HL-60 (cell line): ENCODE results near the gene IL17RB.

Experiments used
- DNase-seq, 2 experiments: peaks; one replicate each; pipeline ENCODE4 v3.0.0-alpha.2; 2010 to 2020; ENCODE audit warnings: low read depth in 1 of 2, low spot score in 1 of 2
- H3K27ac ChIP-seq: fragments of 250-450 bp; sonication (Bioruptor Pico); replicated peaks from 2 replicates; pipeline ENCODE4 v1.5.1; 2020; ENCODE audit warnings: mild to moderate bottlenecking, moderate library complexity
- H3K27me3 ChIP-seq: fragments of 250-450 bp; sonication (Bioruptor Pico); 2 replicates; pipeline ENCODE4 v1.5.1; 2021; ENCODE audit warnings: mild to moderate bottlenecking, moderate library complexity; ENCODE audit not compliant: insufficient read depth, poor library complexity, severe bottlenecking
- H3K4me3 ChIP-seq: replicated peaks from 2 replicates; pipeline ENCODE4 v1.5.1; 2011; ENCODE audit warnings: mild to moderate bottlenecking, control low read depth, low read length; ENCODE audit not compliant: insufficient read depth
- CTCF ChIP-seq: IDR thresholded peaks from one replicate; pipeline ENCODE4 v1.5.1; 2011; ENCODE audit warnings: low read length, control low read depth, inconsistent platforms; ENCODE audit not compliant: insufficient read depth
- GABPA ChIP-seq: IDR thresholded peaks from 2 replicates; pipeline ENCODE4 v1.6.1; 2012; ENCODE audit warnings: low read depth
- POLR2AphosphoS5 ChIP-seq: IDR thresholded peaks from 2 replicates; pipeline ENCODE4 v1.6.1; 2012; ENCODE audit warnings: low read depth
- REST ChIP-seq: IDR thresholded peaks from 2 replicates; pipeline ENCODE4 v1.6.1; 2012; ENCODE audit warnings: low read depth; ENCODE audit not compliant: insufficient replicate concordance
- SPI1 ChIP-seq: IDR thresholded peaks from 2 replicates; pipeline ENCODE4 v1.6.1; 2012; ENCODE audit warnings: low read depth, mild to moderate bottlenecking, borderline replicate concordance

The IL17RB gene

DNA sequence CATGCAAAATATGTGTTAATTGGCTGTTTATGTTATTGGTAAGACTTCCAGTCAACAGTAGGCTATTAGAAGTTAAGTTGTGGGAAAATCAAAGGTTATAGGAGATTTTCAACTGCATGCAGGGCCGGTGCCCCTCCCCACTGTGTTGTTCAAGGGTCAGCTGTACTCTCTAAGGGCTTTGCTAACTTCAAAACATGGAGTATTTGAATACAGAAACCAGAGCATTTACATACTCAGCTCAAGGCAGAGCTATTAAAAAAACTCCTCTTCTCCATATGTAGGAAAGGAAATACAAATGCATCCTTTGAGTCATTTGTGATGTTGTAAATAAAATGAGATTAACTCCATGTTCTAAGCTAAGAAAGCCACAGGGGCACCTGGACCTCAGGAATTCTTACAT is 16.8 kb downstream of the IL17RB start:
- DNase-seq: no peak
- Histone ChIP-seq H3K27me3 (no peaks in the 10 kb centered on the region), H3K4me3 (no peak overlapping the region), H3K27ac (no peak overlapping the region)
- no peak for TF ChIP-seq SPI1
- no peak for TF ChIP-seq CTCF
- TF ChIP-seq GABPA: no peak
- no peak for TF ChIP-seq POLR2AphosphoS5
- no peak for TF ChIP-seq REST

DNA sequence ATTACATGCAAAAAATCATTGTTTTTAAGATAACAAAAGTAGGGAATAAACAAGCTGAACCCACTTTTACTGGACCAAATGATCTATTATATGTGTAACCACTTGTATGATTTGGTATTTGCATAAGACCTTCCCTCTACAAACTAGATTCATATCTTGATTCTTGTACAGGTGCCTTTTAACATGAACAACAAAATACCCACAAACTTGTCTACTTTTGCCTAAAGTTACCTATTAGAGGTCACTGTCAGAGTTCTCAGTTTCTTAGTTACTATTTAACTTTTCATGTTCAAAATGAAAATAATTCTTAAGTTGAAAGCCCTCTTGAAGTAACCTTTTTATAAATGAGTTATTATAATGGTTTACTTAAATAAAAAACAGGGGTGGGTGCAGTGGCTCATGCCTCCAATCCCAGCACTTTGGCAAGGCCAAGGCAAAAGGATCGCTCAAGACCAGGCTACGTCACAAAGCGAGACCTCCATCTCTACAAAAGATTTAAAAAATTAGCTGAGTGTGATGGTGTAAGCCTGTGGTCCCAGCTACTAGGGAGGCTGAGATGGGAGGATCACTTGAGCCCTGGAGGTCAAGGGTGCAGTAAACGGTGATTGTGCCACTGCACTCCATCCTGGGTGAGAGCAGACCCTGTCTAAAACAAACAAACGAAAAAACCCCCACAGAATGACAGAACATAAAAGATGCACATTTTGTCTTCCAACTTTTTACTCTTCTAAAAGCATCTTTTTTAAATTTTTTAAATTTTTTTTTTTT is 19.5 kb downstream of the IL17RB start:
- no peaks in the 10 kb centered on the region for H3K27me3 ChIP-seq
- H3K27ac ChIP-seq: no peak overlapping the region
- H3K4me3 ChIP-seq: no peak overlapping the region
- no peak for DNase-seq
- TF ChIP-seq REST: no peak
- TF ChIP-seq GABPA: no peak
- TF ChIP-seq CTCF: no peak
- no peak for TF ChIP-seq POLR2AphosphoS5
- TF ChIP-seq SPI1: no peak

DNA sequence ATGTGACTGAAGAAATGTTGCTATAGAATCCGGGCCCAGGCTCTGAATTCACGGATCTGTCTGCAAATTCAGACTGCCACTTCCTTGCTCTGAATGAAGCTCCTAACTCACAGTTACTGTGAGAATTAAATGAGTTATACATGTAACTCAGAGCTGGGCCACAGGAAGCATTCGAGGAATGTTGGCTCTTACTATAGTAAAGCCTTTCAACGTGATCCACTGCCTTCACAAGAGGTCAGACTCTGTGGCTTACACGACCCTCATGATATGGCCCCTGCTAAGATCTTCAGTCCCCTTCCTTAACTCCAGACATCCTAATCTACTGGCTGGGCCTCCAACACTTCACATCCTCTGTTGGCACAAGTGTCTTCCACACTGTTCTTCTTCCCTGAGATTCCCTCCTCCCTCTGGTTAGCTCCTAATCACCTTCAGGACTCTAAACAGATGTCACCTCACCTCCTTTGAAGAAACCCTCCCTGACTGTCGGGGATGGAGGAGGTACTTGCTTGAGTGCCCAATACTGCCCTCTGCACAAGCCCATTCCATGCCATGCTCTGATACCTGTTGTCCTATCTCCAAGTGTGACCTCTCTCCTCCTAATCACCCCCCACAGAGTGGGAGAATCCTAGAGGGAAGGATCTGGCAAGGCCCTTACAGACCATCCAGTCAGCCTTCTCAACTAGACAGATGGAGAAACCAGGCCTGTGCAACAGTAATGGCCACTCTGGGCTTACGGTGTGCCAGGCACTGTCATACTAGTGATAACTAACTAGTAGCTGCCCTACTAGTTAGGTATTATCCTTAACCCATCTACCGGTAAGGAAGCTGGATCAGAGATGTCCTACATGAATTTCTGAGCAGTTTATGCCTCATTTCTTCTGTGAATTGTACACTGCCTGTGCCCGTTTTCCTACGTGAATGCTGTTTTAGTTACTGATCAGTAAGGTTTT is 34.3 kb downstream of the IL17RB start:
- no peak for DNase-seq
- Histone ChIP-seq H3K27me3 (no peaks in the 10 kb centered on the region), H3K4me3 (peak overlapping the region; percentile 83), H3K27ac (peak overlapping the region; percentile 88)
- no peak for TF ChIP-seq REST
- no peak for TF ChIP-seq GABPA
- no peak for TF ChIP-seq POLR2AphosphoS5
